IMR-90 (cell line): Measurements from ENCODE around the gene NEGR1. TPM values are rescaled to one million over a fixed set of nuclear protein-coding genes. Genes with fewer than 3 reads are reported as not detected.

Experiments
- ATAC-seq: fragments of 200-7000 bp; cut with Tn5 transposase; 2 replicates; pipeline ENCODE4 v1.9.1; 2020; ENCODE audit warnings: low read depth, mild to moderate bottlenecking, moderate library complexity
- BruUV-seq: library from RNA; stranded (reverse); fragments of 400-500 nt; replicated peaks from 2 replicates; lab custom pipeline; 2021; lab: Mats Ljungman, UMichigan
- CTCF ChIA-PET: fragments of 300-600 bp; formaldehyde crosslinking; extraction: SDS; loops from one replicate; lab custom pipeline; 2021; ENCODE audit warnings: antibody characterized with exemption; lab: Yijun Ruan, JAX
- POLR2A ChIA-PET: fragments of 300-600 bp; sonication (Branson Sonifier 250); formaldehyde crosslinking; loops from one replicate; lab custom pipeline; 2022; ENCODE audit warnings: antibody characterized with exemption; ENCODE audit not compliant: unreplicated experiment; lab: Charles Lee
- DNase-seq: peaks from one replicate; pipeline ENCODE4 v3.0.0; 2013
- H2AFZ ChIP-seq: replicated peaks from 2 replicates; pipeline ENCODE3; 2013; ENCODE audit warnings: low read length, mild to moderate bottlenecking; ENCODE audit not compliant: poor library complexity
- H2AK5ac ChIP-seq: 2 replicates; pipeline ENCODE4 v1.6.1; 2013; ENCODE audit warnings: low read depth, low read length, inconsistent platforms
- H2AK9ac ChIP-seq: replicated peaks from 2 replicates; pipeline ENCODE3; 2013; ENCODE audit warnings: mild to moderate bottlenecking, low read depth, low read length, moderate library complexity; ENCODE audit not compliant: poor library complexity
- H2BK120ac ChIP-seq: 2 replicates; pipeline ENCODE4 v1.6.1; 2013; ENCODE audit warnings: low read depth, low read length, inconsistent platforms
- H2BK15ac ChIP-seq: 3 replicates; pipeline ENCODE4 v1.6.1; 2013; ENCODE audit warnings: low read depth, low read length, inconsistent platforms
- H2BK20ac ChIP-seq: 2 replicates; pipeline ENCODE4 v1.6.1; 2013; ENCODE audit warnings: low read depth, mild to moderate bottlenecking, inconsistent platforms, low read length, moderate library complexity
- H2BK5ac ChIP-seq: 2 replicates; pipeline ENCODE4 v1.6.1; 2013; ENCODE audit warnings: mild to moderate bottlenecking, low read depth, low read length, inconsistent platforms; ENCODE audit not compliant: poor library complexity, severe bottlenecking
- H3K14ac ChIP-seq: replicated peaks from 2 replicates; pipeline ENCODE4 v1.6.1; 2013; ENCODE audit warnings: low read depth, low read length, inconsistent platforms
- H3K18ac ChIP-seq: 2 replicates; pipeline ENCODE4 v1.6.1; 2013; ENCODE audit warnings: low read depth, low read length, control low read depth
- H3K23ac ChIP-seq: 2 replicates; pipeline ENCODE4 v1.6.1; 2013; ENCODE audit warnings: low read depth, low read length, inconsistent platforms
- H3K27ac ChIP-seq: 2 replicates; pipeline ENCODE4 v1.5.1; 2013; ENCODE audit warnings: mild to moderate bottlenecking, control low read depth, low read length; ENCODE audit not compliant: insufficient read depth
- H3K27me3 ChIP-seq: 2 replicates; pipeline ENCODE4 v1.6.1; 2013; ENCODE audit warnings: low read length; ENCODE audit not compliant: control insufficient read depth, insufficient read depth
- H3K36me3 ChIP-seq: 2 replicates; pipeline ENCODE4 v1.6.1; 2013; ENCODE audit warnings: low read length, mixed read lengths; ENCODE audit not compliant: control insufficient read depth, insufficient read depth
- H3K4ac ChIP-seq: 2 replicates; pipeline ENCODE4 v1.6.1; 2013; ENCODE audit warnings: low read depth, low read length, inconsistent platforms
- H3K4me1 ChIP-seq: 2 replicates; pipeline ENCODE4 v1.6.1; 2013; ENCODE audit warnings: low read length, mixed read lengths; ENCODE audit not compliant: control insufficient read depth, insufficient read depth
- H3K4me2 ChIP-seq: 2 replicates; pipeline ENCODE4 v1.6.1; 2013; ENCODE audit warnings: low read depth, mild to moderate bottlenecking, control low read depth, low read length, moderate library complexity
- H3K4me3 ChIP-seq: 2 replicates; pipeline ENCODE4 v1.5.1; 2013; ENCODE audit warnings: low read depth, mild to moderate bottlenecking, control low read depth, low read length, moderate library complexity; ENCODE audit not compliant: insufficient read depth
- H3K56ac ChIP-seq: 2 replicates; pipeline ENCODE4 v1.6.1; 2013; ENCODE audit warnings: low read length, inconsistent platforms; ENCODE audit not compliant: insufficient read depth; ENCODE audit errors: extremely low read depth
- H3K79me1 ChIP-seq, 2 experiments: 2 replicates each; pipeline ENCODE4 v1.6.1; 2013; ENCODE audit warnings: low read length in 2 of 2, inconsistent platforms in 1 of 2, low read depth in 1 of 2
- H3K9ac ChIP-seq: 2 replicates; pipeline ENCODE4 v1.6.1; 2013; ENCODE audit warnings: low read depth, low read length, control low read depth
- H3K9me1 ChIP-seq: 2 replicates; pipeline ENCODE4 v1.6.1; 2013; ENCODE audit warnings: low read length, inconsistent platforms; ENCODE audit not compliant: insufficient read depth
- H3K9me3 ChIP-seq: 2 replicates; pipeline ENCODE4 v1.6.1; 2013; ENCODE audit warnings: low read length; ENCODE audit not compliant: control insufficient read depth, insufficient read depth
- H4K20me1 ChIP-seq: 2 replicates; pipeline ENCODE4 v1.6.1; 2013; ENCODE audit warnings: low read length, inconsistent platforms; ENCODE audit not compliant: insufficient read depth
- H4K5ac ChIP-seq: 2 replicates; pipeline ENCODE4 v1.6.1; 2013; ENCODE audit warnings: mild to moderate bottlenecking, low read depth, low read length, control low read depth
- H4K8ac ChIP-seq, 2 experiments: 2 replicates each; pipeline ENCODE4 v1.6.1; 2013; ENCODE audit warnings: low read depth in 2 of 2, low read length in 2 of 2, control low read depth in 1 of 2, inconsistent platforms in 1 of 2
- H4K91ac ChIP-seq: 2 replicates; pipeline ENCODE4 v1.6.1; 2013; ENCODE audit warnings: low read depth, low read length, inconsistent platforms; ENCODE audit not compliant: insufficient read depth
- BHLHE40 ChIP-seq: fragments of 150-350 bp; IDR thresholded peaks from 2 replicates; pipeline ENCODE4 v1.6.1; 2016; ENCODE audit warnings: mild to moderate bottlenecking, low read depth, low read length
- CHD1 ChIP-seq: IDR thresholded peaks from 2 replicates; pipeline ENCODE4 v1.6.1; 2012; ENCODE audit warnings: low read depth, low read length, improper control_type of control experiment
- FOS ChIP-seq: fragments of 150-350 bp; IDR thresholded peaks from 2 replicates; pipeline ENCODE4 v1.6.1; 2016; ENCODE audit warnings: low read depth, low read length
- MAZ ChIP-seq: IDR thresholded peaks from 2 replicates; pipeline ENCODE4 v1.6.1; 2012; ENCODE audit warnings: low read depth, mild to moderate bottlenecking, low read length, improper control_type of control experiment, moderate library complexity, borderline replicate concordance
- MXI1 ChIP-seq: IDR thresholded peaks from 2 replicates; pipeline ENCODE4 v1.6.1; 2012; ENCODE audit warnings: low read depth, mild to moderate bottlenecking, low read length, moderate library complexity, borderline replicate concordance
- NFE2L2 ChIP-seq: fragments of 150-350 bp; IDR thresholded peaks from 2 replicates; pipeline ENCODE4 v1.6.1; 2016; ENCODE audit warnings: low read depth, mild to moderate bottlenecking, low read length
- POLR2A ChIP-seq: IDR thresholded peaks from 2 replicates; pipeline ENCODE4 v1.6.1; 2012; ENCODE audit warnings: mild to moderate bottlenecking, low read depth, low read length
- RAD21 ChIP-seq: IDR thresholded peaks from 2 replicates; pipeline ENCODE4 v1.6.1; 2012; ENCODE audit warnings: low read length, improper control_type of control experiment
- RCOR1 ChIP-seq: IDR thresholded peaks from 2 replicates; pipeline ENCODE4 v1.6.1; 2012; ENCODE audit warnings: mild to moderate bottlenecking, low read length, improper control_type of control experiment; ENCODE audit not compliant: insufficient replicate concordance
- RFX5 ChIP-seq: IDR thresholded peaks from 2 replicates; pipeline ENCODE4 v1.8.0; 2012; ENCODE audit warnings: low read depth, mild to moderate bottlenecking, low read length, moderate library complexity
- SMC3 ChIP-seq: fragments of 150-350 bp; IDR thresholded peaks from 2 replicates; pipeline ENCODE4 v1.6.1; 2016; ENCODE audit warnings: low read depth, mild to moderate bottlenecking, antibody characterized with exemption, low read length, moderate library complexity
- WGBS, 2 experiments: methylation state at CpG; one replicate each; pipeline versions ENCODE4 v1.1.5 to v1.1.7; 2013; ENCODE audit warnings: missing lambda C conversion rate in 2 of 2; ENCODE audit not compliant: insufficient read length in 1 of 2; ENCODE audit errors: extremely low coverage in 2 of 2; 5-methylcytosine and 5-hydroxymethylcytosine counted together
- dilution Hi-C: fragments of 300-500 bp; cut with HindIII; formaldehyde crosslinking; loops from one replicate; pipeline ENCODE4 v1.14.3; 2018; ENCODE audit warnings: low sequenced_read_pairs; ENCODE audit not compliant: unreplicated experiment
- in situ Hi-C: fragments of 300-500 bp; cut with MboI; formaldehyde crosslinking; loops from 3 replicates; pipeline ENCODE4 v1.14.3; 2019; ENCODE audit warnings: low sequenced_read_pairs, inconsistent platforms, mixed read lengths
- intact Hi-C: fragments of 100-400 bp; cut with micrococcal nuclease; formaldehyde crosslinking; loops from 2 replicates; pipeline ENCODE4 v1.10.0; 2022
- polyA plus RNA-seq, 3 experiments: library from polyadenylated mRNA; depleted of rRNA; stranded (reverse); fragments of >200 nt; gene quantifications; 2 replicates each; pipeline ENCODE4 v1.2.3, GENCODE V29; 2012; ENCODE audit warnings: low replicate concordance in 1 of 3
- total RNA-seq: library from RNA; depleted of rRNA; stranded (reverse); fragments of >200 nt; gene quantifications from 2 replicates; pipeline ENCODE4 v1.2.3, GENCODE V29; 2012
- TF ChIP-seq, protein P1 (sequence below): conservative IDR thresholded peaks from 2 replicates; pipeline ENCODE4 v1.5.1; 2012; ENCODE audit warnings: mild to moderate bottlenecking, low read depth, low read length, improper control_type of control experiment
- TF ChIP-seq, protein P2 (sequence below): fragments of 150-350 bp; IDR thresholded peaks from 2 replicates; pipeline ENCODE4 v1.6.1; 2016; ENCODE audit warnings: low read depth, mild to moderate bottlenecking, low read length, moderate library complexity, borderline replicate concordance

Gene NEGR1
- total and polyA plus RNA-seq, 2 of the 4 experiments (the other 2 are of a cell fraction), result 5.1 to 9.1 TPM

GRCh38 chr1:71364236-71364635 is 918.1 kb downstream of the NEGR1 start:
- BruUV-seq, result no TSS peak
- DNase-seq (peak; percentile 5), ATAC-seq (peak; percentile 56)
- Histone ChIP-seq H3K27ac (no peak overlapping the region), H3K9ac (no peak overlapping the region), H4K8ac (no peak overlapping the region), H4K5ac (peak overlapping the region; percentile 78; the same call in 1 of the 2 replicates), H3K27me3 (no peaks in the 10 kb centered on the region), H3K18ac (peak overlapping the region; percentile 93), H2BK20ac (peak overlapping the region; percentile 59; the same call in 1 of the 2 replicates), H2AFZ (no peak overlapping the region), H3K4me2 (peak overlapping the region; percentile 78; the same call in 1 of the 2 replicates), H3K4me1 (peaks cover 4% of the 10 kb centered on the region; the same call in 1 of the 2 replicates), H2BK120ac (peak overlapping the region; percentile 29; the same call in 1 of the 2 replicates), H3K23ac (no peak overlapping the region), H3K9me3 (no peaks in the 10 kb centered on the region), H3K9me1 (no peaks in the 10 kb centered on the region), H3K4ac (0 out of 2 replicates have a peak overlapping the region, but pooled peaks have one; percentile 9), H3K4me3 (no peak overlapping the region), H4K91ac (no peak overlapping the region; the same call in 1 of the 2 replicates), H3K56ac (no peak overlapping the region), H2BK15ac (peak overlapping the region; percentile 42; the same call in 1 of the 3 replicates), H3K14ac (peak overlapping the region; percentile 72; the same call in 1 of the 2 replicates), H2BK5ac (peak overlapping the region; percentile 88), H4K20me1 (no peaks in the 10 kb centered on the region), H2AK5ac (0 out of 2 replicates have a peak overlapping the region, but pooled peaks have one; percentile 17), H3K79me1 (no peaks in the 10 kb centered on the region), H3K36me3 (no peaks in the 10 kb centered on the region), H2AK9ac (no peak overlapping the region)
- dilution Hi-C loops, result no loop called here
- intact Hi-C loops, result no loop called here
- ChIA-PET CTCF (no interaction called here), POLR2A (no interaction called here)
- WGBS, 2 experiments, result no CpG with 5 or more reads among the region's 2 CpGs
- TF ChIP-seq RCOR1 (no peak), MXI1 (no peak), SMC3 (no peak), RAD21 (no peak), NFE2L2 (no peak), CHD1 (no peak), POLR2A (no peak), MAZ (no peak), BHLHE40 (no peak), RFX5 (no peak), FOS (no peak)
- TF ChIP-seq, protein P1, sequence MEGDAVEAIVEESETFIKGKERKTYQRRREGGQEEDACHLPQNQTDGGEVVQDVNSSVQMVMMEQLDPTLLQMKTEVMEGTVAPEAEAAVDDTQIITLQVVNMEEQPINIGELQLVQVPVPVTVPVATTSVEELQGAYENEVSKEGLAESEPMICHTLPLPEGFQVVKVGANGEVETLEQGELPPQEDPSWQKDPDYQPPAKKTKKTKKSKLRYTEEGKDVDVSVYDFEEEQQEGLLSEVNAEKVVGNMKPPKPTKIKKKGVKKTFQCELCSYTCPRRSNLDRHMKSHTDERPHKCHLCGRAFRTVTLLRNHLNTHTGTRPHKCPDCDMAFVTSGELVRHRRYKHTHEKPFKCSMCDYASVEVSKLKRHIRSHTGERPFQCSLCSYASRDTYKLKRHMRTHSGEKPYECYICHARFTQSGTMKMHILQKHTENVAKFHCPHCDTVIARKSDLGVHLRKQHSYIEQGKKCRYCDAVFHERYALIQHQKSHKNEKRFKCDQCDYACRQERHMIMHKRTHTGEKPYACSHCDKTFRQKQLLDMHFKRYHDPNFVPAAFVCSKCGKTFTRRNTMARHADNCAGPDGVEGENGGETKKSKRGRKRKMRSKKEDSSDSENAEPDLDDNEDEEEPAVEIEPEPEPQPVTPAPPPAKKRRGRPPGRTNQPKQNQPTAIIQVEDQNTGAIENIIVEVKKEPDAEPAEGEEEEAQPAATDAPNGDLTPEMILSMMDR, result no peak
- TF ChIP-seq, protein P2, sequence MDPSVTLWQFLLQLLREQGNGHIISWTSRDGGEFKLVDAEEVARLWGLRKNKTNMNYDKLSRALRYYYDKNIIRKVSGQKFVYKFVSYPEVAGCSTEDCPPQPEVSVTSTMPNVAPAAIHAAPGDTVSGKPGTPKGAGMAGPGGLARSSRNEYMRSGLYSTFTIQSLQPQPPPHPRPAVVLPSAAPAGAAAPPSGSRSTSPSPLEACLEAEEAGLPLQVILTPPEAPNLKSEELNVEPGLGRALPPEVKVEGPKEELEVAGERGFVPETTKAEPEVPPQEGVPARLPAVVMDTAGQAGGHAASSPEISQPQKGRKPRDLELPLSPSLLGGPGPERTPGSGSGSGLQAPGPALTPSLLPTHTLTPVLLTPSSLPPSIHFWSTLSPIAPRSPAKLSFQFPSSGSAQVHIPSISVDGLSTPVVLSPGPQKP, result no peak
- in situ Hi-C loops, result no loop called here
